ENCODE measurements around the gene S100A13. TPM values are rescaled to one million over a fixed set of nuclear protein-coding genes. Genes with fewer than 3 reads are reported as not detected.

Gene S100A13
- total RNA-seq, 1 donor from 2014 or later = 83.0 TPM

DNA sequence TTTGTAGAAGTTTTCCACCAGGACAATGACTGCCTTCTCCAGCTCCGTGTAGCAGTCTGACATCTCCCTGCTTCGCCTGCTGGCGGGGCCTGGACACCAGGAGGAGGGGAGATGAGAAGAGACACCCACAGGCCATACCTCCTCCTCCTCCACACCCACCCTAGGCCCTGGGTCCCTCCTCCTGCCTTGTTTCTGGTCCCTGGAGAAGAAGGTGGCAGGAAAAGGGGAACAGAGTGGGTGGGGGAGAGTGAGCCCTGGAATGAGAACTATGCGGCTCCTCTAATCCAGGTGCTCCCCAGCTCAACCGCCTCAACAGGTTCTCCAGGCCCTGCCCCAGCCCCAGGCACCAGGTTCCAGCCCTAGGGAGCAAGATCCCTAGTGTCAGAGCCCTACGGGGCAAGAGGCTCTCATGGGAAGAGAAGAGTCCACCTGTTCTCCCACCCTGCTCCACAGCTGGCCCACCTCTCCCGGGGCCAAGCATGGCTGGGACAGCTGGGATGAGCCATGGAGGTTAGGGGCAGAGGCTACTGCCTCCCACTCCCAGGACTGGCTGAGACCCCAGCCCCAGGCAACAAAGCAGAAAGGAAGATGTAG lies 19.1 kb downstream of the S100A13 start:
- ATAC-seq (peak; percentile 2 to 40), DNase-seq (no peak)
- Histone ChIP-seq H3K27me3 (ENCODE audit: low read depth) (no peaks in the 10 kb centered on the region), H3K9me3 (no peaks in the 10 kb centered on the region), H3K36me3 (peaks cover 28% of the 10 kb centered on the region), H3K27ac (peak overlapping the region; percentile 90), H3K4me3 (peak overlapping the region; percentile 60), H3K4me1 (peaks cover 44% of the 10 kb centered on the region)
- intact Hi-C loops (cut with DNase I) = no loop called here
- TF ChIP-seq, protein P1, sequence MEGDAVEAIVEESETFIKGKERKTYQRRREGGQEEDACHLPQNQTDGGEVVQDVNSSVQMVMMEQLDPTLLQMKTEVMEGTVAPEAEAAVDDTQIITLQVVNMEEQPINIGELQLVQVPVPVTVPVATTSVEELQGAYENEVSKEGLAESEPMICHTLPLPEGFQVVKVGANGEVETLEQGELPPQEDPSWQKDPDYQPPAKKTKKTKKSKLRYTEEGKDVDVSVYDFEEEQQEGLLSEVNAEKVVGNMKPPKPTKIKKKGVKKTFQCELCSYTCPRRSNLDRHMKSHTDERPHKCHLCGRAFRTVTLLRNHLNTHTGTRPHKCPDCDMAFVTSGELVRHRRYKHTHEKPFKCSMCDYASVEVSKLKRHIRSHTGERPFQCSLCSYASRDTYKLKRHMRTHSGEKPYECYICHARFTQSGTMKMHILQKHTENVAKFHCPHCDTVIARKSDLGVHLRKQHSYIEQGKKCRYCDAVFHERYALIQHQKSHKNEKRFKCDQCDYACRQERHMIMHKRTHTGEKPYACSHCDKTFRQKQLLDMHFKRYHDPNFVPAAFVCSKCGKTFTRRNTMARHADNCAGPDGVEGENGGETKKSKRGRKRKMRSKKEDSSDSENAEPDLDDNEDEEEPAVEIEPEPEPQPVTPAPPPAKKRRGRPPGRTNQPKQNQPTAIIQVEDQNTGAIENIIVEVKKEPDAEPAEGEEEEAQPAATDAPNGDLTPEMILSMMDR (IDR thresholded peaks at IDR 0.05) = no peak

DNA sequence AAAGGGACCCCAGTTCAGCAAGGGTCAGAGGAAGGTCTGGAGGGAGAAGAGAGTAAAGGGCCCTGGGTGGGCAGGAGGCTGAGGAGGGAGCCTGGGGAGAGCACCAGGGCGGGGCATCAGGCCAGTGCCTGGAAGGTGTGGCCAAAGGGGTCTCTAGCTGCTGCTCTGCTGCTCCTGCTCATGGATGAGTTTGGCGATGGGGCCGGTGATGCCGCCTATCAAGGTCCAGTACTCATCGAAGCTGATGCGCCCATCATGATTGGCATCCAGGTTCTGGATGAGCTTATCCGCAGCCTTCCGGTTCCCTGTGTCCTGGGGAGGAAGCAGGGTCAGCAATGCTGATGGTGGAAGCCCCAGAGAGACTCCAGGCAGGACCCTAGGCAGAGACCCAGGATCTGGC lies 19.9 kb downstream of the S100A13 start:
- H3K27ac ChIP-seq = no peak overlapping the region
- H3K9me3 ChIP-seq = no peaks in the 10 kb centered on the region
- intact Hi-C loops (cut with DNase I) = no loop called here
- TF ChIP-seq, protein P1 (IDR thresholded peaks at IDR 0.05) = no peak
- DNase-seq = no peak
- H3K36me3 ChIP-seq = peaks cover 28% of the 10 kb centered on the region
- ATAC-seq = no peak
- peak overlapping the region; percentile 60 for H3K4me3 ChIP-seq
- no peaks in the 10 kb centered on the region for H3K27me3 ChIP-seq (ENCODE audit: low read depth)
- peaks cover 42% of the 10 kb centered on the region for H3K4me1 ChIP-seq

DNA sequence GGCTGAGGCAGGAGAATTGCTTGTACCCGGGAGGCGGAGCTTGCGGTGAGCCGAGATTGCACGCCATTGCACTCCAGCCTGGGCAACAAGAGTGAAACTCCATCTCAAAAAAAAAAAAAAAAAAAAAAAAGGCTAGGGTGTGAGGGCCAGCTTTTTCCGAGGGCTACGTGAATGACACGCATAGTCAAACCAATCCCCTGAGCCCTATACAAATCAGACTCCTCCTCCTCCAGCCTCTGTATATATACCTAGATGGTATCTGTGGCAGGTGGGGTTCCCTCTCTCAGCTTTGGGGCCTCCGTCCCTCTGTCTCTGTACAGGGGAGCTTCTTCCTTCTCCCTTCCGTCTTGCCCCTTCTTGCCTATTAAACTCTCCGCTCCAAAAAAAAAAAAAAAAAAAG lies 21.1 kb downstream of the S100A13 start:
- TF ChIP-seq, protein P1 (IDR thresholded peaks at IDR 0.05) = no peak
- H3K27me3 ChIP-seq (ENCODE audit: low read depth) = no peaks in the 10 kb centered on the region
- ATAC-seq = no peak

DNA sequence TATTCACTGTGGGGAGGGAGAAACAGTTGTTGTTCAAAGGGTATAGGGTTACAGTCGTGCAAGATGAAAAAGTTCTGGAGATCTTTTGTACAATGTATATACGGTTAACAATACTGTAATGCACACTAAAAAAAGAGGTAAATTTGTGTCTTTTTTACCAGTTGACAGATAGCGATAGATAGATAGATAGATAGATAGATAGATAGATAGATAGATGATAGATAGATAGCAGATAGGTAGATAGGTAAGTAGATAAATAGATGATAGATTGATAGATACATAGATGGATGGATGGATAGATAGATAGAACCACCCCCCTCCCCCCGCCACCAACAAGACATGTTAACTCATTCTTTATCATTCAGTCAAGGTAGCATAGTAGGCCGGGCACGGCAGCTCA lies 24.6 kb downstream of the S100A13 start:
- Histone ChIP-seq H3K4me3 (no peak overlapping the region), H3K9me3 (no peaks in the 10 kb centered on the region), H3K27ac (no peak overlapping the region), H3K36me3 (peaks cover 27% of the 10 kb centered on the region), H3K27me3 (ENCODE audit: low read depth) (no peaks in the 10 kb centered on the region), H3K4me1 (peaks cover 13% of the 10 kb centered on the region)
- TF ChIP-seq, protein P1 (IDR thresholded peaks at IDR 0.05) = no peak
- ATAC-seq = no peak
- no peak for DNase-seq
- intact Hi-C loops (cut with DNase I) = no loop called here

More for the DNA sequence above, 21.1 kb downstream of the S100A13 start:
- Histone ChIP-seq H3K9me3 (no peaks in the 10 kb centered on the region), H3K36me3 (peaks cover 28% of the 10 kb centered on the region), H3K27ac (no peak overlapping the region), H3K4me3 (no peak overlapping the region), H3K4me1 (peaks cover 38% of the 10 kb centered on the region)
- DNase-seq = no peak
- intact Hi-C loops (cut with DNase I) = no loop called here

DNA sequence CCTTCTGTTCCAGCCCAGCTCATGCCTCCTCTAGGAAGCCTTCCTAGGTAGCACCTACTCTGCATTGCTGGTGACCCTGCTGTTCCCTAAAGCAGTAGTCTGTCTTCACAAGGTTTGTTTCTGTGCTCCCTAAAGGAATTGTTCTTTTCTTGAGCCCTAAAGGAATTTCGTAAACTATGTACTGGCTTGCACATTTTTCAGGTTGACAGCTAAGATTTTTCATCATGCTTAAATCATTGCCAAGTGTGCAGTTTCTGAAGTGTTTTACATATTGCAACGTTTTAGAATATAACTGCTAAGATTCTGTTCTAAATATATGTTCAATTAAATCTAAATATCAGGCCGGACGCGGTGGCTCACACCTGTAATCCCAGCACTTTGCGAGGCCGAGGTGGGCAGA lies 27.5 kb downstream of the S100A13 start:
- Histone ChIP-seq H3K27me3 (ENCODE audit: low read depth) (no peaks in the 10 kb centered on the region), H3K27ac (no peak overlapping the region), H3K36me3 (no peaks in the 10 kb centered on the region), H3K4me1 (peaks cover 7% of the 10 kb centered on the region), H3K9me3 (no peaks in the 10 kb centered on the region), H3K4me3 (no peak overlapping the region)
- intact Hi-C loops (cut with DNase I) = no loop called here
- DNase-seq = no peak
- TF ChIP-seq, protein P1 (IDR thresholded peaks at IDR 0.05) = no peak
- ATAC-seq = no peak

All from lower lobe of right lung (tissue), 2 donors.